Fibroblast of the aortic adventitia (primary cell): Measurements from ENCODE around the gene TNFSF15. TPM values are rescaled to one million over a fixed set of nuclear protein-coding genes. Genes with fewer than 3 reads are reported as not detected.

ENCODE experiments used
- DNase-seq: peaks from one replicate; pipeline ENCODE4 v3.0.0-alpha.2; 2010; ENCODE audit warnings: low read depth
- H3K4me3 ChIP-seq: 2 replicates; pipeline ENCODE4 v1.5.1; 2011; ENCODE audit warnings: low read depth, mild to moderate bottlenecking, control low read depth, low read length, moderate library complexity
- CTCF ChIP-seq: IDR thresholded peaks from 2 replicates; pipeline ENCODE4 v1.5.1; 2011; ENCODE audit warnings: mild to moderate bottlenecking, low read length, control low read depth, inconsistent platforms; ENCODE audit not compliant: insufficient read depth
- total RNA-seq: library from RNA; depleted of rRNA; stranded (reverse); fragments of >200 nt; gene quantifications from 2 replicates; pipeline ENCODE4 v1.2.3, GENCODE V29; 2012; ENCODE audit warnings: low replicate concordance

TNFSF15 gene
- total RNA-seq, 1 donor, result 2.4 TPM

GRCh38 chr9:114804505-114804904 lies 1.3 kb downstream of the TNFSF15 start:
- no peak for TF ChIP-seq CTCF
- H3K4me3 ChIP-seq, result no peak overlapping the region
- DNase-seq, result peak; percentile 14

GRCh38 chr9:114803479-114804265 lies 2.2 kb downstream of the TNFSF15 start:
- DNase-seq, result no peak
- no peak for TF ChIP-seq CTCF

GRCh38 chr9:114799925-114800324 lies 5.9 kb downstream of the TNFSF15 start:
- DNase-seq, result no peak
- TF ChIP-seq CTCF, result no peak
- H3K4me3 ChIP-seq, result no peak overlapping the region

More at GRCh38 chr9:114803479-114804265, 2.2 kb downstream of the TNFSF15 start:
- H3K4me3 ChIP-seq, result no peak overlapping the region

- no peak overlapping the region for H3K4me3 ChIP-seq
- no peak for DNase-seq
- no peak for TF ChIP-seq CTCF
These were observed 6.4 kb downstream of the TNFSF15 start for GRCh38 chr9:114799441-114799840.

- H3K4me3 ChIP-seq, result no peak overlapping the region
- TF ChIP-seq CTCF, result no peak
- DNase-seq, result no peak
These were observed 6.9 kb downstream of the TNFSF15 start for GRCh38 chr9:114798780-114799427.

- no peak for TF ChIP-seq CTCF
- no peak for DNase-seq
- no peak overlapping the region for H3K4me3 ChIP-seq
These were observed 7.7 kb downstream of the TNFSF15 start for GRCh38 chr9:114798101-114798500.
